GM12865 (cell line): Measurements from ENCODE around the gene KRTAP6-3.

Experiments
- DNase-seq: peaks from one replicate; pipeline ENCODE4 v3.0.0; 2010; ENCODE audit warnings: low read depth
- H3K4me3 ChIP-seq: 2 replicates; pipeline ENCODE4 v1.5.1; 2011; ENCODE audit warnings: mild to moderate bottlenecking, low read depth, low read length, control low read depth
- TF ChIP-seq, protein P1 (sequence below): IDR thresholded peaks from 2 replicates; pipeline ENCODE4 v1.5.1; 2011; ENCODE audit warnings: low read length, control low read depth, low read depth, inconsistent platforms; ENCODE audit not compliant: insufficient read depth; ENCODE audit errors: missing control alignments

KRTAP6-3 gene

DNA sequence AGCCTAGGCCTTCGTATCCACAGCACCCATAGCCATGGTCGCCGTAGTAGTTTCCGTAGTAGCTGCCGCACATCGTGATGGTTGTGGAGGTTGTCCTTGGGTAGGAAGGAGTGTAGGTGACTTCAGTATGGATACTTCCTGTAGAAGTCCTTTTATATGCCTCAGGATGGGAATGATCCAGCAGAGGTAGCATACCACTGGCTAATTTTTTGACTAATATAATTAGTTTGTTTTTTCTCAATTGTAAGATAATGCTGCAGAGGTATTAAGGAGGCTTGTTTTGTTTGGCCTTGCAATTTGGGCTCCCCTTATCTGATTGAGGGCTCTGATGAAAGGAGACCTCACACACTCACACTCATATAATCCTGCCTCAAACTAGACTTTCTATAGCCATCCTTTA, 6.6 kb downstream of the KRTAP6-3 start, which contains the start of gene KRTAP6-2:
Gene KRTAP6-2, minus strand, starts transcription at position 101 of the 400 bp plus-strand sequence. Its CDS starts 28 bp downstream, at position 73.
- no peak for DNase-seq
- no peak within 1 kb of the TSS for H3K4me3 ChIP-seq
- TF ChIP-seq, protein P1, sequence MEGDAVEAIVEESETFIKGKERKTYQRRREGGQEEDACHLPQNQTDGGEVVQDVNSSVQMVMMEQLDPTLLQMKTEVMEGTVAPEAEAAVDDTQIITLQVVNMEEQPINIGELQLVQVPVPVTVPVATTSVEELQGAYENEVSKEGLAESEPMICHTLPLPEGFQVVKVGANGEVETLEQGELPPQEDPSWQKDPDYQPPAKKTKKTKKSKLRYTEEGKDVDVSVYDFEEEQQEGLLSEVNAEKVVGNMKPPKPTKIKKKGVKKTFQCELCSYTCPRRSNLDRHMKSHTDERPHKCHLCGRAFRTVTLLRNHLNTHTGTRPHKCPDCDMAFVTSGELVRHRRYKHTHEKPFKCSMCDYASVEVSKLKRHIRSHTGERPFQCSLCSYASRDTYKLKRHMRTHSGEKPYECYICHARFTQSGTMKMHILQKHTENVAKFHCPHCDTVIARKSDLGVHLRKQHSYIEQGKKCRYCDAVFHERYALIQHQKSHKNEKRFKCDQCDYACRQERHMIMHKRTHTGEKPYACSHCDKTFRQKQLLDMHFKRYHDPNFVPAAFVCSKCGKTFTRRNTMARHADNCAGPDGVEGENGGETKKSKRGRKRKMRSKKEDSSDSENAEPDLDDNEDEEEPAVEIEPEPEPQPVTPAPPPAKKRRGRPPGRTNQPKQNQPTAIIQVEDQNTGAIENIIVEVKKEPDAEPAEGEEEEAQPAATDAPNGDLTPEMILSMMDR = no peak

- TF ChIP-seq, protein P1 = no peak
- DNase-seq = no peak
- H3K4me3 ChIP-seq = no peak within 1 kb of the TSS
Measured at GRCh38 chr21:30600787-30601186, 8.5 kb downstream of the KRTAP6-3 start, which contains the start of gene KRTAP22-1. Gene KRTAP22-1, plus strand, starts transcription at chr21:30601087.

GRCh38 chr21:30605968-30606367, 13.7 kb downstream of the KRTAP6-3 start:
- no peak overlapping the region for H3K4me3 ChIP-seq
- DNase-seq = no peak
- TF ChIP-seq, protein P1 = no peak

GRCh38 chr21:30612132-30612531, 19.9 kb downstream of the KRTAP6-3 start:
- no peak overlapping the region for H3K4me3 ChIP-seq
- DNase-seq = no peak
- TF ChIP-seq, protein P1 = no peak

GRCh38 chr21:30613836-30614235, 21.6 kb downstream of the KRTAP6-3 start, which contains the start of gene KRTAP6-1:
Gene KRTAP6-1, minus strand, starts transcription at chr21:30613930. Its CDS starts 26 bp downstream, at chr21:30613904.
- no peak for DNase-seq
- TF ChIP-seq, protein P1 = no peak
- H3K4me3 ChIP-seq = no peak within 1 kb of the TSS

- DNase-seq = no peak
- no peak overlapping the region for H3K4me3 ChIP-seq
- TF ChIP-seq, protein P1 = no peak
Measured at GRCh38 chr21:30615199-30615598, 23.0 kb downstream of the KRTAP6-3 start.

DNA sequence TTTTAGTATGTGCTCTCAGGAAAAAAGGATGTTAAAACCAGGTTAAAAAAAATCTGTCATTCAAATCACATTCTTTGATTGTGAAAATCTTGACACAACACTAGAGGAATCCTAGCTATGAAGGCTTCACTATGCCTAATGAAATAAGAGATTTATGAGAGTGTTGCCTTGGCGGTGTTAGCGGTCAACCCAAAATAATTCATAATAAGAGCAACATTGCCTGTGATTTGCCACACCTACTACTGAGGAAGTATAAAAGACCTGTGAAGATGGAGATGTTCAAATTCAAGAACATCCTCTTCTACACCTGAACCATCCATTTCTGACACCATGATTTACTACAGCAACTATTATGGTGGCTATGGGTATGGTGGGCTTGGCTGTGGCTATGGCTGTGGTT, 23.9 kb downstream of the KRTAP6-3 start, which contains the start of gene KRTAP20-1:
Gene KRTAP20-1, plus strand, starts transcription at position 301 of the 400 bp plus-strand sequence. Its CDS starts 30 bp downstream, at position 331.
- DNase-seq = no peak
- TF ChIP-seq, protein P1 = no peak
- H3K4me3 ChIP-seq = no peak within 1 kb of the TSS
